Spleen (tissue), 11 donors: ENCODE measurements around the gene LRP1B. TPM values are rescaled to one million over a fixed set of nuclear protein-coding genes. Genes with fewer than 3 reads are reported as not detected.

Experiments used
- DNase-seq: peaks from one replicate; pipeline ENCODE4 v3.0.0-alpha.2; 2020
- H3K27ac ChIP-seq, 8 donors: fragments of 200-600 bp; sonication (generic) in 7 of 8; 1 replicate in 4 of 8; 2 replicates in 4 of 8; pipeline versions ENCODE4 v1.5.0 to v1.8.0; 2016 to 2021; ENCODE audit warnings: inconsistent platforms in 4 of 8, mild to moderate bottlenecking in 4 of 8, moderate library complexity in 1 of 8
- H3K27me3 ChIP-seq, 7 donors: fragments of 200-600 bp; sonication (generic) in 6 of 7; replicated peaks in 1 of 7; 1 replicate in 4 of 7; 2 replicates in 3 of 7; pipeline versions ENCODE4 v1.5.0 to v1.8.0; 2016 to 2021; ENCODE audit warnings: inconsistent platforms in 3 of 7, mild to moderate bottlenecking in 1 of 7
- H3K36me3 ChIP-seq, 6 donors: fragments of 200-600 bp; sonication (generic) in 5 of 6; 1 replicate in 4 of 6; 2 replicates in 2 of 6; pipeline versions ENCODE4 v1.5.0 to v1.8.0; 2016 to 2021; ENCODE audit warnings: inconsistent platforms in 2 of 6
- H3K4me1 ChIP-seq, 6 donors: fragments of 200-600 bp; sonication (generic) in 5 of 6; 1 replicate in 3 of 6; 2 replicates in 3 of 6; pipeline versions ENCODE4 v1.5.0 to v1.8.0; 2016 to 2021; ENCODE audit warnings: inconsistent platforms in 3 of 6
- H3K4me3 ChIP-seq, 8 donors: fragments of 200-600 bp; sonication (generic) in 7 of 8; 1 replicate in 4 of 8; 2 replicates in 4 of 8; pipeline versions ENCODE4 v1.5.0 to v1.8.0; 2016 to 2021; ENCODE audit warnings: inconsistent platforms in 4 of 8, mild to moderate bottlenecking in 4 of 8, moderate library complexity in 2 of 8
- H3K9me3 ChIP-seq, 8 donors: fragments of 200-600 bp; sonication (generic) in 7 of 8; 1 replicate in 4 of 8; 2 replicates in 4 of 8; pipeline versions ENCODE4 v1.5.0 to v1.8.0; 2016 to 2021; ENCODE audit warnings: inconsistent platforms in 4 of 8
- POLR2A ChIP-seq, 3 donors: fragments of 450-650 bp; IDR thresholded peaks; one replicate each; pipeline ENCODE4 v1.5.1; 2017; ENCODE audit warnings: antibody characterized with exemption in 3 of 3, mild to moderate bottlenecking in 1 of 3
- POLR2AphosphoS5 ChIP-seq, 3 donors: sonication (generic); formaldehyde crosslinking; IDR thresholded peaks; one replicate each; pipeline ENCODE4 v1.5.1; 2017; ENCODE audit warnings: antibody characterized with exemption in 3 of 3
- WGBS, 5 donors: extraction: QIAGEN DNeasy Blood & Tissue Kit in 3 of 5; methylation state at CpG; one replicate each; pipeline versions ENCODE4 v1.1.5 to v1.1.7; 2013 to 2018; 5-methylcytosine and 5-hydroxymethylcytosine counted together
- intact Hi-C: fragments of 100-400 bp; cut with DNase I; formaldehyde crosslinking; loops from one replicate; pipeline ENCODE4 v1.15.0; 2023; ENCODE audit warnings: low total_unique reads
- polyA plus RNA-seq, 3 donors: library from polyadenylated mRNA; stranded (reverse); fragments of 200-250 nt; gene quantifications; one replicate each; pipeline ENCODE4 v1.2.1, GENCODE V29; 2013
- total RNA-seq, 7 donors: library from RNA; depleted of rRNA in 3 of 7; stranded (reverse); fragments of >200 nt in 3 of 7; fragmentation: NEBNext Ultra II Directional in 4 of 7; extraction: Animal tissue kit (Norgen Biotek cat#: 25700) in 4 of 7; gene quantifications; one replicate each; pipeline versions ENCODE4 v1.1.0 to v1.2.1, GENCODE V29; 2016 to 2021
- TF ChIP-seq, protein P1 (sequence below), 11 experiments: fragments of 200-600 bp in 7 of 11; fragments of 450-650 bp in 4 of 11; sonication (generic) in 4 of 11; IDR thresholded peaks in 8 of 11; conservative IDR thresholded peaks in 3 of 11; 1 replicate in 7 of 11; 2 replicates in 4 of 11; pipeline versions ENCODE4 v1.4.0 to v1.8.0; 2016 to 2021; ENCODE audit warnings: antibody characterized with exemption in 11 of 11, inconsistent platforms in 4 of 11, mild to moderate bottlenecking in 1 of 11
- donor health status: healthy with polysubstance abuse.
- donor health status: DM: no; HTN: no; CAD: no; lungs with moderate emphysema.
- donor health status: DM: no; HTN: no; CAD: no.
- donor health status: Bipolar disorder and iron deficiency.
- donor health status: healthy.
- donor health status: DM: no; HTN: no; CAD: no.
- donor health status: DM: yes; HTN: yes; CAD: no.

LRP1B gene
- total and polyA plus RNA-seq, 10 donors, result 0.02 to 0.85 (median 0.08) TPM; not detected in 2

DNA sequence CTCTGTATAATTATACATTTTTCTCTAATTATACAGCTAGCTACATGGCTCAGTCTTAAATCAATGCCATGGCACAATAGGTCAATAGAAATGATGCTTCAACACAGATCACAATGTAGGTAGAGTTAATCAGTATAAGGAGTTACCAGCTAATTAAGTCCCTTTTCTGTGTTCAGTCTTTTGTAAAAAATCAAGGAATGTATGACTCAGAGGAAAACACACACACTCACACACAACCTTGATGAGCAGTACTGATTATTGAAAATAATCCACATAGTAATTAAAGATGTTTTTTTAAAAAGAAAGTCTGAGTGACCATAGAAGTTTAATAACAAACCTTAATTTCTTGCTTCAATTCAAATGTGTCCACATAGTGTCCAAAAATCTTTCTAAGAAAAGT lies 691.3 kb downstream of the LRP1B start:
- intact Hi-C loops, result no loop called here
- Histone ChIP-seq H3K4me1 (no peaks in the 10 kb centered on the region), H3K27ac (no peak overlapping the region), H3K36me3 (no peaks in the 10 kb centered on the region), H3K9me3 (peaks cover 0 to 16% (median 4%) of the 10 kb centered on the region in 8 donors), H3K27me3 (no peaks in the 10 kb centered on the region), H3K4me3 (no peak overlapping the region)
- no peak for DNase-seq
- TF ChIP-seq POLR2AphosphoS5 (IDR thresholded peaks at IDR 0.05) (no peak), POLR2A (IDR thresholded peaks at IDR 0.05) (no peak)
- TF ChIP-seq, protein P1, sequence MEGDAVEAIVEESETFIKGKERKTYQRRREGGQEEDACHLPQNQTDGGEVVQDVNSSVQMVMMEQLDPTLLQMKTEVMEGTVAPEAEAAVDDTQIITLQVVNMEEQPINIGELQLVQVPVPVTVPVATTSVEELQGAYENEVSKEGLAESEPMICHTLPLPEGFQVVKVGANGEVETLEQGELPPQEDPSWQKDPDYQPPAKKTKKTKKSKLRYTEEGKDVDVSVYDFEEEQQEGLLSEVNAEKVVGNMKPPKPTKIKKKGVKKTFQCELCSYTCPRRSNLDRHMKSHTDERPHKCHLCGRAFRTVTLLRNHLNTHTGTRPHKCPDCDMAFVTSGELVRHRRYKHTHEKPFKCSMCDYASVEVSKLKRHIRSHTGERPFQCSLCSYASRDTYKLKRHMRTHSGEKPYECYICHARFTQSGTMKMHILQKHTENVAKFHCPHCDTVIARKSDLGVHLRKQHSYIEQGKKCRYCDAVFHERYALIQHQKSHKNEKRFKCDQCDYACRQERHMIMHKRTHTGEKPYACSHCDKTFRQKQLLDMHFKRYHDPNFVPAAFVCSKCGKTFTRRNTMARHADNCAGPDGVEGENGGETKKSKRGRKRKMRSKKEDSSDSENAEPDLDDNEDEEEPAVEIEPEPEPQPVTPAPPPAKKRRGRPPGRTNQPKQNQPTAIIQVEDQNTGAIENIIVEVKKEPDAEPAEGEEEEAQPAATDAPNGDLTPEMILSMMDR (IDR thresholded peaks at IDR 0.05 in 8 of 11, conservative IDR thresholded peaks at IDR 0.05 in 3 of 11), result no peak

DNA sequence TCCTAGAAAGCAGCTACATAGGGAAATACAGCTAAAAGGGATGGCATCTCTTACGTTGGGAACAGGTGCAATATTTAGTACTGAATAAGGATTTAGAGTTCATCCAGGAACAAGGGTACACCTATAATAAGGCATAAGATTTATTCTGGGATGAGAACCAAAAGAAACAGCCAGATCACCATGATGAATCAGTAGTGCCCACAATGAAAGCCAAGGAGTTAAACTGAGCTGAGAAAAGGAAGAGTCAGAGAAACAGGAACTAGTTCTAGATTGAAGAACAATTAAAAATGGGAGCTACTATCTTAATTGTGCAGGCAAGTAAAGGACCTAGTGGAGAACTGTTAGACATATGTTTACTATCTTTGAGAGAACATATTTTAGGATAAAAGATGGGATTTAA lies 692.3 kb downstream of the LRP1B start:
- DNase-seq, result no peak
- 71 to 100% (median 93%) methylated on average over 1 of the region's 1 CpG for WGBS, 5 donors
- peaks cover 0 to 12% (median 2%) of the 10 kb centered on the region in 8 donors for H3K9me3 ChIP-seq
- no peaks in the 10 kb centered on the region for H3K27me3 ChIP-seq
- no peaks in the 10 kb centered on the region for H3K36me3 ChIP-seq
- intact Hi-C loops, result no loop called here
- H3K27ac ChIP-seq, result no peak overlapping the region
- no peak for TF ChIP-seq POLR2AphosphoS5 (IDR thresholded peaks at IDR 0.05)
- TF ChIP-seq, protein P1 (IDR thresholded peaks at IDR 0.05 in 8 of 11, conservative IDR thresholded peaks at IDR 0.05 in 3 of 11), result no peak
- no peak for TF ChIP-seq POLR2A (IDR thresholded peaks at IDR 0.05)
- H3K4me1 ChIP-seq, result no peaks in the 10 kb centered on the region
- H3K4me3 ChIP-seq, result no peak overlapping the region

DNA sequence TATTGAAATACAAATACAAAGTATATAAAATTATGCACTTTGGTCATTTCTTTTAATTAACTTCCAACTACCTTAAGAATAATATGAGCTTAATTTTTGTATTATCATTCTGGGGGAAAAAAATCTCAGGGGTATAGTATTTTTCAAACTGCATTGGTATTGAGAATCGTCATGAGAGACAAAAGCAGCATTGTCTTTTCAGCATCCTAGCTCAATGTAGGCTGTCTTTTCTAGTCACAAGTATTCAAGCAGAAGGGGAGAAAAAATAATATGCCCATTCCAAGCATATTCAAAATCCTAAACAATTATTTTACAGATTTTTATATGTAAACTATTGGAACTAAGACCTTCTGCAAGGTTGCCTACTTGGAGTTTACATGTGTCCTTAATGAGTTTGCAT lies 693.3 kb downstream of the LRP1B start:
- H3K4me3 ChIP-seq, result no peak overlapping the region
- intact Hi-C loops, result no loop called here
- H3K27ac ChIP-seq, result no peak overlapping the region
- 81 to 95% (median 93%) methylated on average over 1 of the region's 1 CpG for WGBS, 5 donors
- H3K36me3 ChIP-seq, result no peaks in the 10 kb centered on the region
- H3K27me3 ChIP-seq, result no peaks in the 10 kb centered on the region
- no peak for DNase-seq
- H3K4me1 ChIP-seq, result no peaks in the 10 kb centered on the region
- H3K9me3 ChIP-seq, result peaks cover 0 to 12% (median 0%) of the 10 kb centered on the region in 8 donors
- TF ChIP-seq POLR2AphosphoS5 (IDR thresholded peaks at IDR 0.05) (no peak), POLR2A (IDR thresholded peaks at IDR 0.05) (no peak)
- TF ChIP-seq, protein P1 (IDR thresholded peaks at IDR 0.05 in 8 of 11, conservative IDR thresholded peaks at IDR 0.05 in 3 of 11), result no peak

DNA sequence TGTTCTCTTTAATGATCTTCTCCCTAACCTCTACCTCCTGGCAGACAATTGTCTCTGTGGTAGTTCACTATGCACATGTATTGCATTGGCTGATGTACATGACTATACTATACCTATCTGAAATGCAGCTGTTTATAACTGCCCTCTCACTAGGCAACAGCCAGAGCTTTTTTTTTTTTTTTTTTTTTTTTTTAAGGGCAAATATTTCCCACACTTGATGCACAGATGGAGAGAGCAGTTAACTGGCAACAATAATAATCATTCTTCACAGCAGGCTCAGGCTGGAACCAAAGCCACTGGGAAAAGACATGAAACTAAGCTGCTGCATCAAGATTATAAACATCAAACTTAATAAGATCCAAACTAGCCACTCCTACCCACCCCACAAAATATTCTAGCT lies 707.7 kb downstream of the LRP1B start:
- intact Hi-C loops, result no loop called here
- H3K27ac ChIP-seq, result no peak overlapping the region
- peaks cover 0 to 12% (median 0%) of the 10 kb centered on the region in 8 donors for H3K9me3 ChIP-seq
- no peaks in the 10 kb centered on the region for H3K36me3 ChIP-seq
- no peak overlapping the region for H3K4me3 ChIP-seq
- TF ChIP-seq, protein P1 (IDR thresholded peaks at IDR 0.05 in 8 of 11, conservative IDR thresholded peaks at IDR 0.05 in 3 of 11), result no peak
- TF ChIP-seq POLR2A (IDR thresholded peaks at IDR 0.05), result no peak
- no peak for TF ChIP-seq POLR2AphosphoS5 (IDR thresholded peaks at IDR 0.05)
- DNase-seq, result no peak
- H3K27me3 ChIP-seq, result no peaks in the 10 kb centered on the region
- no peaks in the 10 kb centered on the region for H3K4me1 ChIP-seq
